GM18520 (cell line): ENCODE data around the gene GARNL3.

ENCODE experiments used
- ATAC-seq: cut with Tn5 transposase; IDR thresholded peaks from one replicate; pipeline ENCODE4 v1.9.1; 2021; ENCODE audit not compliant: unreplicated experiment

The GARNL3 gene

DNA sequence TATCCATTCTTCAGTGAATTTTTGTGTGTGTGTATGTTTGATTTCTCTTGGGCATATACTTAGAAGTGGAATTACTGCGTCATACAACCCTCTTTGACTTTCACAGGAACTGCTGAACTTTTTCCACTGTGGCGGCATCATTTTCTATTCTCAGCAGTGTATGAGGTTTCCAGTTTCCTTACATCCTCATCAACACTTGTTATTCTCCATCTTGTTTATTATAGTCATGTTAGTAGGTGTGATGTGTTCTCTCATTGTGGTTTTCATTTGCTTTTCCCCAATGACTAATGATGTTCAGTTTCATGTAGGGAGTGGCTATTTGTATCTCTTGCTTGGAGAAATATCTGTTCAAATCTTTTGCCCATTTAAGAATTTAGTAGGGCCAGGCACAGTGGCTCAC lies 162.2 kb downstream of the GARNL3 start:
- ATAC-seq, result no peak

DNA sequence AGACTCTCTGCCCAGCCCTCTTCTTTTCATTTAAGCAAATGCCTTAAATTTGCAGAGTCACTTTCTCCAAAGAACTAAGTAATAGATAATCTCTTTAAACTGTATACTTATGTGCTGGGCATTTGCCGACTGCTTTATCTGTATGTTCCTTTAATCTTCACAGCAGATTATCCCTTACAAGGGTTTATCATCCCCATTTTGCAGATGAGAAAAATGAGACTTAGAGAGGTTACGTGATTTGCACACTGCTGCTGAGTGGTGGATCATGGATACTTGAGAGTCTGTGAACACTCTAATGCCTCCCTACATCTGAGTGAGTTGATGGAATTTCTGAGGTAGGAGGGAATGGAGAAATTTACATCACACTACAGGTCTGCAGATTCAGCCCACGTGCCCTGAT lies 163.8 kb downstream of the GARNL3 start:
- no peak for ATAC-seq

DNA sequence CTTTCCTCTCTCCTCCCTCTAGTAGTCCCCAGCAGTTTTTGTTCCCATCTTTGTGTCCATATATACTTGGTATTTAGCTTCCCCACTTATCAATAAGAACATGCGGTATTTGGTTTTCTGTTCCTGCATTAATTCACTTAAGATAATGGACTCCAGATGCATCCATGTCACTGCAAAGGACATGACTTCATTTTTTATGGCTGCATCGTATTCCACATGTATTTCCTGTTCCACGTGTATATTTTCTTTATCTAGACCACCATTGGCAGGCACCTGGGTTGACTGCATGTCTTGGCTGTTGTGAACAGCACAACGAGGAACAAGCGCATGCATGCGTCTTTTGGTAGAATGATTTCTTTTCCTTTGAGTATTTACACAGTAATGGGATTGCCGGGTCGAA lies 165.8 kb downstream of the GARNL3 start:
- no peak for ATAC-seq

DNA sequence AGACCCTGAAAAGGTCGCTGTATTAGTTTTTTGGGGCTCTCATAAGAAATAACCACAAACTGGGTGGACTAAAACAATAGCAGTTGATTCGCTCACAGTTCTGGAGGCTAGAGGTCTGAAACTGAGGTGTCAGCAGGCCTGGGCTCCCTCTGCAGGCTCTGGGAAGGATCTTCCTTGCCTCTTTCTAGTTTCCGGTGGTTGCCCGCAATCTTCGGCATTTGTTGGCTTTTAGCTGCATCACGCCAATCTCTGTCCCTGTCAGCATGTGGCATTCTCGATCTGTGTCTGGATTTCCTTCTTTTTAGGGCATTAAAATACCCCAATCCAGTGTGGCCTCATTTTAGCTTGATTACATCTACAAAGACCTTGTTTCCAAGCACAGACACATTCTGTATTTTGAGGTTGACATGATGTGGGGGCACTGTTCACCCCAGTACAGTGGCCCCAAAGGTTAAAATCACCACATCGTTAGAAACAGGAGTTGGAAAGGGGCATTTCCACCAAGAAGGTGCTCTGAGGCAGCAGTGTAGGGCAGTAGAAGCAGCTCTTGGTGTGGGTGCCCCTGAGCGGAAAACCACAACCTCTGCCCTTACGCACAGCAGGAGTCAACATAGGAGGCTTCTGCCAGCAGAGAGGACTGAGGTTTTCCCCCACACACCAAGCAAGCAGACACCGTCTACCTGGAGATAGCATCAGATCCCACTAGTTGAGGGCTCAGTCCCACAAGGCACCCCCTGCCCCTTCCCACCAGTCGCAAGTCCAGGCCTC lies 173.1 kb downstream of the GARNL3 start:
- ATAC-seq, result no peak

DNA sequence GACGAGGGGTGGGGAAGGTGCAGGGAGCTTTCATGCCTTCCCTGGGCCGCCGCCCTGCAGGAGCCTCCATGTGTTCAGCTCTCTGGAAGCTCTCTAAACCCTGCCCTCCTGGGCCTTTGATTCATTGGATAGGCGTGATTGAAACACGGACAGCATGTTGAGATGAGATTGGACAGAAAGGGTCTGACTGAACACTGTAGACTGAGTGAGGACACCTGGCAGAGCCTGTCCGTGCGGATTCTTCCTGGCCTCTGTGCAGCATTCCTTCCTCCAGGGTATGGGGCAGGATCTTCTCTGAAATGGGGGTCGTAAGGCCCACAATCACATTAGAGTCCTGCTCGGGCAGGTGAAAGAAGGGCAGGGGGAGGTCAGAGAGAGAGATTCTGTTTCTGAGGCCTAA lies 173.8 kb downstream of the GARNL3 start:
- no peak for ATAC-seq
